A673 (cell line): Measurements from ENCODE around the gene DUSP1. TPM values are rescaled to one million over a fixed set of nuclear protein-coding genes. Genes with fewer than 3 reads are reported as not detected.

ENCODE experiments used
- BruUV-seq: library from RNA; stranded (reverse); fragments of 400-500 nt; replicated peaks from 2 replicates; lab custom pipeline; 2021; lab: Mats Ljungman, UMichigan
- CTCF ChIA-PET: fragments of 300-600 bp; sonication (Branson Sonifier 250); formaldehyde crosslinking; loops from one replicate; lab custom pipeline; 2022; ENCODE audit warnings: antibody characterized with exemption; lab: Charles Lee
- POLR2A ChIA-PET: fragments of 300-600 bp; sonication (Branson Sonifier 250); formaldehyde crosslinking; loops from one replicate; lab custom pipeline; 2022; ENCODE audit warnings: antibody characterized with exemption; ENCODE audit not compliant: low non-redundant PET; lab: Charles Lee
- DNase-seq: peaks from one replicate; pipeline ENCODE4 v3.0.0-alpha.2; 2015; ENCODE audit warnings: low spot score
- H3K27ac ChIP-seq: fragments of 200-600 bp; sonication (generic); 2 replicates; pipeline ENCODE4 v1.5.1; 2016; ENCODE audit warnings: mixed run types, low read depth, mild to moderate bottlenecking, mixed read lengths, antibody characterized with exemption, low read length; ENCODE audit not compliant: poor library complexity, severe bottlenecking
- H3K27me3 ChIP-seq: fragments of 200-600 bp; sonication (generic); replicated peaks from 2 replicates; pipeline ENCODE4 v1.6.1; 2017; ENCODE audit warnings: mixed run types, low read depth, mild to moderate bottlenecking, mixed read lengths, antibody characterized with exemption, low read length; ENCODE audit not compliant: insufficient read depth, poor library complexity
- H3K36me3 ChIP-seq: fragments of 200-600 bp; sonication (generic); 2 replicates; pipeline ENCODE4 v1.6.1; 2016; ENCODE audit warnings: mixed run types, mild to moderate bottlenecking, mixed read lengths, antibody characterized with exemption, low read length; ENCODE audit not compliant: insufficient read depth, poor library complexity, severe bottlenecking
- H3K4me1 ChIP-seq: fragments of 200-600 bp; sonication (generic); 2 replicates; pipeline ENCODE4 v1.6.1; 2017; ENCODE audit warnings: mixed run types, mild to moderate bottlenecking, mixed read lengths, antibody characterized with exemption, low read length; ENCODE audit not compliant: insufficient read depth, poor library complexity, severe bottlenecking
- H3K4me3 ChIP-seq: fragments of 200-600 bp; sonication (generic); 2 replicates; pipeline ENCODE4 v1.5.1; 2016; ENCODE audit warnings: low read depth, mixed run types, mild to moderate bottlenecking, mixed read lengths, low read length; ENCODE audit not compliant: poor library complexity, severe bottlenecking
- H3K9me3 ChIP-seq: fragments of 200-600 bp; sonication (generic); 2 replicates; pipeline ENCODE4 v1.6.1; 2016; ENCODE audit warnings: mixed run types, low read depth, mild to moderate bottlenecking, mixed read lengths, antibody characterized with exemption, low read length; ENCODE audit not compliant: poor library complexity, severe bottlenecking
- EZH2 ChIP-seq: fragments of 200-600 bp; sonication (generic); IDR thresholded peaks from 2 replicates; pipeline ENCODE4 v1.6.1; 2017; ENCODE audit warnings: borderline replicate concordance, low read depth, mild to moderate bottlenecking, mixed read lengths, antibody characterized with exemption, low read length; ENCODE audit not compliant: poor library complexity, severe bottlenecking
- intact Hi-C: fragments of 100-400 bp; cut with micrococcal nuclease; formaldehyde crosslinking; loops from one replicate; pipeline ENCODE4 v1.10.0; 2022; ENCODE audit not compliant: unreplicated experiment
- total RNA-seq: library from RNA; stranded (reverse); gene quantifications from 2 replicates; pipeline ENCODE4 v1.2.3, GENCODE V29; 2021
- TF ChIP-seq, protein P1 (sequence below): fragments of 300-800, 200-600 bp; sonication (generic); conservative IDR thresholded peaks from 2 replicates; pipeline ENCODE4 v1.5.1; 2017; ENCODE audit warnings: low read depth, mild to moderate bottlenecking, antibody characterized with exemption, low read length, moderate library complexity, mixed read lengths

Gene DUSP1
- total RNA-seq, 1 experiment from 2014 or later = 13.1 TPM

DNA sequence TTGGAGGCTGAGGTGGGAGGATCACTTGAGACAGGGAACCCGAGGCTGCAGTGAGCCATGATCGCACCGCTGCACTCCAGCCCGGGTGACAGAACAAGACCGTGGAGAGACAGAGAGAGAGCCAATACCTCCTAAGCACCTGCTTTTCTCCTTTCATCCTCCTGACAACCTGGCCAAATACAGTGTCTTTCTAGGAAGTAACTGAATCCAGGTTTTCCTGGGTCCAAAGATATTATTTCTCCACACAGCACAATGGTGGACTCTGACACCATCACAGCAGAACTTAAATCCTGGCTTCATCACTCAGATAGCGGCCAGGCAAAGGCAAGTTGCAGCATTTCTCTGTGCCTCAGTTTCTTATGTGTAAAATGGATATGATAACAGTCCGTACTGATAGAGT is 21.9 kb downstream of the DUSP1 start:
- no TSS peak for BruUV-seq
- ChIA-PET POLR2A (no interaction called here), CTCF (no interaction called here)
- no peaks in the 10 kb centered on the region for H3K9me3 ChIP-seq
- no peaks in the 10 kb centered on the region for H3K27me3 ChIP-seq
- H3K4me1 ChIP-seq = no peaks in the 10 kb centered on the region
- DNase-seq = no peak
- no peaks in the 10 kb centered on the region for H3K36me3 ChIP-seq
- TF ChIP-seq, protein P1, sequence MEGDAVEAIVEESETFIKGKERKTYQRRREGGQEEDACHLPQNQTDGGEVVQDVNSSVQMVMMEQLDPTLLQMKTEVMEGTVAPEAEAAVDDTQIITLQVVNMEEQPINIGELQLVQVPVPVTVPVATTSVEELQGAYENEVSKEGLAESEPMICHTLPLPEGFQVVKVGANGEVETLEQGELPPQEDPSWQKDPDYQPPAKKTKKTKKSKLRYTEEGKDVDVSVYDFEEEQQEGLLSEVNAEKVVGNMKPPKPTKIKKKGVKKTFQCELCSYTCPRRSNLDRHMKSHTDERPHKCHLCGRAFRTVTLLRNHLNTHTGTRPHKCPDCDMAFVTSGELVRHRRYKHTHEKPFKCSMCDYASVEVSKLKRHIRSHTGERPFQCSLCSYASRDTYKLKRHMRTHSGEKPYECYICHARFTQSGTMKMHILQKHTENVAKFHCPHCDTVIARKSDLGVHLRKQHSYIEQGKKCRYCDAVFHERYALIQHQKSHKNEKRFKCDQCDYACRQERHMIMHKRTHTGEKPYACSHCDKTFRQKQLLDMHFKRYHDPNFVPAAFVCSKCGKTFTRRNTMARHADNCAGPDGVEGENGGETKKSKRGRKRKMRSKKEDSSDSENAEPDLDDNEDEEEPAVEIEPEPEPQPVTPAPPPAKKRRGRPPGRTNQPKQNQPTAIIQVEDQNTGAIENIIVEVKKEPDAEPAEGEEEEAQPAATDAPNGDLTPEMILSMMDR = no peak
- H3K27ac ChIP-seq = no peak overlapping the region
- intact Hi-C loops = no loop called here
- no peak overlapping the region for H3K4me3 ChIP-seq

DNA sequence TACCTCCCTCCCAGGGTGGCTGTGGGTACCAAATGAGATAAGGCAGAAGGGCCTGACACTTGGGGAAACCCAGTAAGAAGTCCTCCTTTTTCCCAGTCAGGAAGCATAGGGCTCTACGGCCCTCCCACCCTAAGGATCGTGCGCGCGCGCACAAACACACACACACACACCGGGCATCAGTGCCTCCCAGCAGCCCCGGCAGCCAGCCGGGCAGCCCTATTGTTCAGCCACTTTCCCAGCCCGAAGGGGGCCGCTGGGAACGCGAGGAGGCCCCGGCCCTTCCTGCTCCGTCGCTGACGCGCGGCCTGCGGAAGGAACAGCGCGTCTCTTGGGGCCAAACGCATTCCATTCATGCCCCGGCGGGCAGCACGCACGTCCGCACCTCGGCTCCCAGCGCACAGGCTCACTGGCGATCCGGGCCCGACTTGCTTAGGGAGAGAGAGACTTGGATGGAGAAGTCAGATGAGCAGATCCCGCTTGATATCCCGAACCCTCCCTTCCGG is 22.6 kb downstream of the DUSP1 start:
- intact Hi-C loops = no loop called here
- no peaks in the 10 kb centered on the region for H3K27me3 ChIP-seq
- TF ChIP-seq EZH2 = no peak
- TF ChIP-seq, protein P1 = no peak
- no peaks in the 10 kb centered on the region for H3K36me3 ChIP-seq
- no peaks in the 10 kb centered on the region for H3K9me3 ChIP-seq
- ChIA-PET CTCF (no interaction called here), POLR2A (no interaction called here)
- H3K27ac ChIP-seq = no peak overlapping the region
- no peaks in the 10 kb centered on the region for H3K4me1 ChIP-seq
- H3K4me3 ChIP-seq = no peak overlapping the region
- BruUV-seq = no TSS peak
- no peak for DNase-seq

DNA sequence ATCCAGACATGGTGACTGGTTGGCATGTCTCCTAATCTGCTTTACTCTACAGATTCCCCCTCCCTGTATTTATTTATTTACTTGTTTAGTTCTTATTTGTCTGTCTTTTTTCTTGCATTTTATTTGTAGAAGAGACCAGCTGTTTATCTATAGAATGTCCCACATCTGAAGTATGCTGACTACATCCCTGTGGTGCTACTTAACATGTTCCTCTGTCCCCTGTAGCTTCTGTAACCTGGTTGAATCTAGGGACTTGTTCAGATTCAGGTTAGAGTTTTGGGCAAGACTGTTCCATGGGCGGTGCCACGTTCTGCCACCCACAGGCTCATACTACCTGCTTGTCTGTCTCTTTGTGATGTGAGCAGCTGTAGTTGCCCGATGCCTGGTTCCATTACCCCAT is 23.5 kb downstream of the DUSP1 start:
- no peak for DNase-seq
- POLR2A ChIA-PET = no interaction called here
- H3K4me1 ChIP-seq = no peaks in the 10 kb centered on the region
- H3K27me3 ChIP-seq = no peaks in the 10 kb centered on the region
- no peak overlapping the region for H3K4me3 ChIP-seq
- intact Hi-C loops = no loop called here
- CTCF ChIA-PET = no interaction called here
- no TSS peak for BruUV-seq
- no peaks in the 10 kb centered on the region for H3K9me3 ChIP-seq
- no peak overlapping the region for H3K27ac ChIP-seq
- TF ChIP-seq, protein P1 = no peak
- no peak for TF ChIP-seq EZH2
- no peaks in the 10 kb centered on the region for H3K36me3 ChIP-seq
